HEK293T (cell line): ENCODE results near the gene PANK1.

Experiments
- CTCF ChIA-PET: fragments of 350-600 bp; formaldehyde crosslinking; extraction: SDS; loops from one replicate; lab custom pipeline; 2021; ENCODE audit warnings: antibody characterized with exemption, inconsistent platforms; lab: Yijun Ruan, JAX
- POLR2A ChIA-PET: fragments of 350-600 bp; formaldehyde crosslinking; extraction: SDS; loops from one replicate; lab custom pipeline; 2020; ENCODE audit warnings: antibody characterized with exemption, inconsistent platforms; lab: Yijun Ruan, JAX
- DNase-seq: peaks from one replicate; pipeline ENCODE4 v3.0.0; 2012; ENCODE audit warnings: mixed read lengths; ENCODE audit errors: extremely low spot score
- ARNT ChIP-seq: fragments of 450-650 bp; IDR thresholded peaks from 2 replicates; pipeline ENCODE4 v1.6.1; 2017; ENCODE audit warnings: mild to moderate bottlenecking
- BHLHE40 ChIP-seq: fragments of 450-650 bp; IDR thresholded peaks from 2 replicates; pipeline ENCODE4 v1.6.1; 2016; ENCODE audit warnings: mild to moderate bottlenecking, moderate library complexity, borderline replicate concordance
- CTBP1 ChIP-seq: fragments of 450-650 bp; IDR thresholded peaks from 2 replicates; pipeline ENCODE4 v1.6.1; 2016; ENCODE audit warnings: borderline replicate concordance
- ELF4 ChIP-seq: fragments of 450-650 bp; IDR thresholded peaks from 2 replicates; pipeline ENCODE4 v1.6.1; 2017; ENCODE audit warnings: antibody characterized with exemption
- FOXA1 ChIP-seq: fragments of 450-650 bp; IDR thresholded peaks from 2 replicates; pipeline ENCODE4 v1.6.1; 2016; ENCODE audit warnings: mild to moderate bottlenecking
- FOXK2 ChIP-seq: fragments of 450-650 bp; IDR thresholded peaks from 2 replicates; pipeline ENCODE4 v1.6.1; 2016; ENCODE audit warnings: mild to moderate bottlenecking
- FOXM1 ChIP-seq: fragments of 450-650 bp; IDR thresholded peaks from 2 replicates; pipeline ENCODE4 v1.6.1; 2017; ENCODE audit warnings: mild to moderate bottlenecking, borderline replicate concordance
- HDGF ChIP-seq: fragments of 450-650 bp; IDR thresholded peaks from 2 replicates; pipeline ENCODE4 v1.6.1; 2017; ENCODE audit warnings: antibody characterized with exemption, borderline replicate concordance
- L3MBTL2 ChIP-seq: fragments of 450-650 bp; conservative IDR thresholded peaks from 2 replicates; pipeline ENCODE4 v1.6.1; 2016; ENCODE audit warnings: mild to moderate bottlenecking
- LEF1 ChIP-seq: fragments of 450-650 bp; IDR thresholded peaks from 2 replicates; pipeline ENCODE4 v1.6.1; 2017; ENCODE audit warnings: mild to moderate bottlenecking, borderline replicate concordance
- NFRKB ChIP-seq: fragments of 450-650 bp; IDR thresholded peaks from 2 replicates; pipeline ENCODE4 v1.6.1; 2016; ENCODE audit warnings: mild to moderate bottlenecking, moderate library complexity
- PKNOX1 ChIP-seq: fragments of 450-650 bp; IDR thresholded peaks from 2 replicates; pipeline ENCODE4 v1.6.1; 2016
- SP1 ChIP-seq: fragments of 450-650 bp; IDR thresholded peaks from 2 replicates; pipeline ENCODE4 v1.6.1; 2017
- SUZ12 ChIP-seq: fragments of 450-650 bp; IDR thresholded peaks from 2 replicates; pipeline ENCODE4 v1.6.1; 2016; ENCODE audit warnings: mild to moderate bottlenecking
- TARDBP ChIP-seq: fragments of 450-650 bp; IDR thresholded peaks from 2 replicates; pipeline ENCODE4 v1.6.1; 2016
- ZNF384 ChIP-seq: fragments of 450-650 bp; IDR thresholded peaks from 2 replicates; pipeline ENCODE4 v1.6.1; 2016

The PANK1 gene

GRCh38 chr10:89651916-89652573, 7.0 kb upstream of the PANK1 start:
- ChIA-PET CTCF (no interaction called here), POLR2A (no interaction called here)
- TF ChIP-seq FOXA1 (no peak), ELF4 (no peak), HDGF (no peak), LEF1 (no peak), ARNT (no peak), SUZ12 (no peak), FOXK2 (no peak), L3MBTL2 (no peak), PKNOX1 (no peak), TARDBP (no peak), ZNF384 (no peak), SP1 (no peak), CTBP1 (no peak), FOXM1 (no peak), NFRKB (no peak), BHLHE40 (no peak)
- DNase-seq, result no peak

DNA sequence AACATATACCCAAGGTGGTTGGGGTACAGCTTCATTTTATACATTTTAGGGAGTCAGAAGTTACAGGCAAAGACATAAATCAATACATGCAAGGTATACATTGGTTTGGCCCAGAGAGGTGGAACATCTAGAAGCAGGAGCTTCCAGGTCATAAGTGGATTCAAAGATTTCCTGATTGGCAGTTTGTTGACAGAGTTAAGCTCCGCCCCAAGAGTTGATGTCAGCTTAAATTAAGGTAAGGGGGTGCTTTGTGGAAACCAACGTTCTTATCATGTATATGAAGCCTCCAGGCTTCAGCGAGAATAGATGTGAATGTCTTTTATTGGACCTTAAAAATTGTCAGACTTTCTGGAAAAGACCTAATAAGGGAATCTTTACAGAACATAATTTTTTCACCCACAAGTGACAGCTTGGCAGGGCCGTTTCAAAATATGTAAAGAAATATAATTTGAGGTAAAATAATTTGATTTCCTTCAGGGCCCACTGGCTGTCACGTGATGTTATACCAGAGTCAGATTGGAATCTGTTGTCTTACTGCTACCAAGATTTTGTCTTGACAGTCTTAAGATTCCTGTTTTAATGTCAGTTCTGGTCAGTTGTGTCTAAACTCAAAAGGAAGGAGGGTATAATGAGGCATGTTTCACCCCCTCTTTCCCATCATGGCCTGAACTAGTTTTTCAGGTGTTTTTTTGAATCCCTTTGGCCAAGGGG, 6.3 kb upstream of the PANK1 start:
- ChIA-PET CTCF (no interaction called here), POLR2A (interaction anchor here (1.1 kb wide), 1 partner anchor 50 kb away, joined by 6 read pairs; the partner anchor contains the start of gene KIF20B)

GRCh38 chr10:89649051-89649450, 4.0 kb upstream of the PANK1 start:
- POLR2A ChIA-PET, result no interaction called here
- CTCF ChIA-PET, result no interaction called here
- TF ChIP-seq ARNT (no peak), BHLHE40 (no peak), ELF4 (no peak), LEF1 (no peak), CTBP1 (no peak), FOXM1 (no peak), HDGF (no peak), SP1 (no peak), ZNF384 (no peak), L3MBTL2 (no peak), TARDBP (no peak), PKNOX1 (no peak), NFRKB (no peak), SUZ12 (no peak), FOXA1 (no peak), FOXK2 (no peak)
- DNase-seq, result no peak

More for the DNA sequence above, 6.3 kb upstream of the PANK1 start:
- no peak for TF ChIP-seq FOXM1
- TF ChIP-seq SUZ12, result no peak
- TF ChIP-seq LEF1, result no peak
- no peak for TF ChIP-seq NFRKB
- no peak for TF ChIP-seq FOXA1
- no peak for TF ChIP-seq ELF4
- no peak for DNase-seq

DNA sequence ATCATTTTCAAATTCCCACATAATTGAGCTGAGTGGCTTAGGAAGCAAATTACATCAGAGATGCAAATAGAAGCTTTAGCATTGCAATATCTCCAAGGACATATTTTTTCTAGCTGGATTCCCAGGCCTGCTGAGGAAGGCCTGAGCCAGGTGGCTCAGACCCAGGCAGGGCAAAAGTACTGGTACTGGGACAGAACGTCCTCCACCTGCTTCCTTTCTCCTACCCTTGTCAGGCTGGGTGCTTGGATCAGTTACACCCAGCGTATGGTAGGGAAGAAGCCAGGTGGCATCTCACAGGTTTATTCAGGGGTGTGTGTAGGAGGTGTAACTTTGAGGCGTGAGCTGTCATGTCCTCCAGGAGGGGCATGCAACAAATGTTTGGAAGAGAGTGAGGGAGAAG, 3.0 kb upstream of the PANK1 start:
- no peak for TF ChIP-seq FOXM1
- no peak for TF ChIP-seq L3MBTL2
- ChIA-PET CTCF (no interaction called here), POLR2A (no interaction called here)
- no peak for DNase-seq

DNA sequence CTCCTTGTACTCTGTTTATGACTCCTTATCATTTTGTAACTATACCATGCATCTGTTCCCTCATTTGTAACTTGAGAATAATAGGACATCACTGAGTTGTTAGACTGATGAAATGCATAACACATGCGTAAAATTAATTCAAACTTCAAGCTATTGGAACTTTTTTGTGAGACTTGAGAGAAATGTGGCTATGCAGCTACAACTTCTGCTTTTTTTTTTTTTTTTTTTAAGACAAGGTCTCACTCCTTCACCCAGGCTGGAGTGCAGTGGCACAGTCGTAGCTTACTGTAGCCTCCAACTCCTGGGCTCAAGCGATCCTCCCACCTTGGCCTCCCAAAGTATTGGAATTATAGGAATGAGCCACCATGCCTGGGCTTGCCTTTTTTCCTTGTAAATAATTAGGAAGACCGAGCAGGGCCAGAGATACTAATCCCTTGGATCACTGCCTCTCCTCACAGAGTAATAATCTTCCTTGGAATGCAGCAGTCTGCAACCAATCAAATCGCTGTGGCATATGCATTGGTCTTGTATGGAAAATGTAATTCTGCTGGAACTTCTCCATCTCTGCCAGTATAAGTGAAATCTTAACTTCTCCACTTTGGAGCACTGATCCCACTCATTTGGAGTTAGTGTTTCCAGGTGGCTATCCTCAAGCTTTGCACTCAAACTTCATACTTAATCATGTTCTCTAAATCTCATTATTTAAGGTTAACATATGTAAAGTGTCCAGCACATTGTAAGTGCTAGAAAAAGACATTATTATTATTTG, 2.0 kb upstream of the PANK1 start:
- POLR2A ChIA-PET, result interaction anchor here (2.3 kb wide), 1 partner anchor 55 kb away, joined by 12 read pairs; the partner anchor contains the start of gene KIF20B
- DNase-seq, result no peak
- CTCF ChIA-PET, result interaction anchor here (0.6 kb wide), 1 partner anchor 28 kb away, joined by 3 read pairs; no protein-coding TSS in a partner anchor
- no peak for TF ChIP-seq NFRKB
- TF ChIP-seq SP1, result no peak
- no peak for TF ChIP-seq ELF4

GRCh38 chr10:89645742-89646172, 715 bp upstream of the PANK1 start:
- ChIA-PET CTCF (no interaction called here), POLR2A (interaction anchor here (2.3 kb wide), 1 partner anchor 56 kb away, joined by 12 read pairs; the partner anchor contains the start of gene KIF20B)
- TF ChIP-seq FOXM1, result no peak
- peak; percentile 10; the same call in 1 of the 2 replicates for TF ChIP-seq L3MBTL2
- TF ChIP-seq CTBP1, result 0 out of 2 replicates have a peak, but pooled peaks have one; percentile 6
- no peak for DNase-seq

DNA sequence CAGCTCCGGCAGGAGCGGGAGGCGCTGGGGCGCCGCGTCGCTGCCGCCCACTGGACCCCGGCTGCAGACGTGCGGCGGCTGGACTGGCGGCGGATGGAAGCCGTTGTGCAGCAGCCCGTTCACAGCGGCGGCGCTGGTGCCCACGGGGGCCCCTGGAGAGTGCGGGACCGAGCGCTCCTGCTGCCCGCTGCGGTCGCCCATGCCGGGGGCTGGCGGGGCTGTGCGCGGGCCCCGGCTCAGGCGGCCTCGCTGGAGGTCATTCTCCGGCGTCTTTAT, 413 bp downstream of the PANK1 start:
- ChIA-PET POLR2A (interaction anchor here (1.1 to 2.8 kb wide), 6 partner anchors 11 to 61 kb away, joined by 3 to 29 read pairs (median 8); partner anchors contain the start of gene KIF20B), CTCF (no interaction called here)
- peak; percentile 41 for DNase-seq
- no peak for TF ChIP-seq HDGF
- TF ChIP-seq BHLHE40, result no peak
- no peak for TF ChIP-seq TARDBP
- TF ChIP-seq SUZ12, result no peak
- TF ChIP-seq ARNT, result no peak
